Effector memory CD8-positive, alpha-beta T cell (primary cell): ENCODE results near the gene ACAA2.

ENCODE experiments used
- ATAC-seq: fragments of 150-1000 bp; cut with Tn5 transposase; replicated peaks from 2 replicates; pipeline ENCODE4 v1.10.0; 2021; ENCODE audit warnings: mild to moderate bottlenecking, moderate library complexity
- DNase-seq, 3 experiments: peaks; one replicate each; pipeline ENCODE4 v3.0.0; 2021
- H3K27ac Mint-ChIP-seq, 2 donors: one replicate each; pipeline ENCODE4 v1.8.0; 2022; ENCODE audit warnings: mild to moderate bottlenecking in 2 of 2, mixed read lengths in 2 of 2, moderate library complexity in 2 of 2
- H3K27me3 Mint-ChIP-seq, 2 donors: one replicate each; pipeline ENCODE4 v1.8.0; 2022; ENCODE audit warnings: mixed read lengths in 2 of 2
- H3K36me3 Mint-ChIP-seq: one replicate; pipeline ENCODE4 v1.8.0; 2022; ENCODE audit warnings: mild to moderate bottlenecking, moderate library complexity, mixed read lengths; ENCODE audit not compliant: insufficient read depth
- H3K4me1 Mint-ChIP-seq, 2 donors: one replicate each; pipeline ENCODE4 v1.8.0; 2022; ENCODE audit warnings: low read depth in 2 of 2, mixed read lengths in 2 of 2
- H3K4me3 Mint-ChIP-seq, 2 donors: one replicate each; pipeline ENCODE4 v1.8.0; 2022; ENCODE audit warnings: mild to moderate bottlenecking in 2 of 2, mixed read lengths in 2 of 2, moderate library complexity in 2 of 2
- H3K9me3 Mint-ChIP-seq, 2 donors: one replicate each; pipeline ENCODE4 v1.8.0; 2022; ENCODE audit warnings: mixed read lengths in 2 of 2

ACAA2 gene

GRCh38 chr18:49745045-49746014, 68.0 kb downstream of the ACAA2 start:
- ATAC-seq (no peak), DNase-seq (no peak)
- no peak overlapping the region for H3K27ac Mint-ChIP-seq
- H3K36me3 Mint-ChIP-seq: peaks cover 8% of the 10 kb centered on the region
- H3K27me3 Mint-ChIP-seq: peaks cover 13 to 22% of the 10 kb centered on the region in 2 donors
- peaks cover 0 to 3% of the 10 kb centered on the region in 2 donors for H3K4me1 Mint-ChIP-seq
- H3K9me3 Mint-ChIP-seq: no peaks in the 10 kb centered on the region
- H3K4me3 Mint-ChIP-seq: no peak overlapping the region

- no peaks in the 10 kb centered on the region for H3K9me3 Mint-ChIP-seq
- DNase-seq: no peak
- H3K4me1 Mint-ChIP-seq: peaks cover 0 to 3% of the 10 kb centered on the region in 2 donors
- H3K27me3 Mint-ChIP-seq: peaks cover 13 to 22% of the 10 kb centered on the region in 2 donors
- no peak for ATAC-seq
- H3K36me3 Mint-ChIP-seq: peaks cover 3% of the 10 kb centered on the region
- H3K4me3 Mint-ChIP-seq: no peak overlapping the region
- no peak overlapping the region for H3K27ac Mint-ChIP-seq
Measured at GRCh38 chr18:49744376-49745008, 68.8 kb downstream of the ACAA2 start.

- H3K27ac Mint-ChIP-seq: no peak overlapping the region
- H3K36me3 Mint-ChIP-seq: peaks cover 3% of the 10 kb centered on the region
- no peaks in the 10 kb centered on the region for H3K9me3 Mint-ChIP-seq
- H3K4me3 Mint-ChIP-seq: no peak overlapping the region
- H3K27me3 Mint-ChIP-seq: peaks cover 13 to 22% of the 10 kb centered on the region in 2 donors
- peaks cover 0 to 3% of the 10 kb centered on the region in 2 donors for H3K4me1 Mint-ChIP-seq
- ATAC-seq (no peak), DNase-seq (no peak)
Measured at GRCh38 chr18:49743117-49743567, 70.2 kb downstream of the ACAA2 start.

- H3K4me3 Mint-ChIP-seq: no peak overlapping the region
- no peak for ATAC-seq
- H3K36me3 Mint-ChIP-seq: peaks cover 3% of the 10 kb centered on the region
- H3K4me1 Mint-ChIP-seq: peaks cover 0 to 3% of the 10 kb centered on the region in 2 donors
- no peak for DNase-seq
- no peaks in the 10 kb centered on the region for H3K9me3 Mint-ChIP-seq
- no peak overlapping the region for H3K27ac Mint-ChIP-seq
- peaks cover 13 to 24% of the 10 kb centered on the region in 2 donors for H3K27me3 Mint-ChIP-seq
Measured at GRCh38 chr18:49742316-49743116, 70.8 kb downstream of the ACAA2 start.

- DNase-seq (no peak), ATAC-seq (no peak)
Measured at GRCh38 chr18:49739275-49739674, 74.1 kb downstream of the ACAA2 start.

DNA sequence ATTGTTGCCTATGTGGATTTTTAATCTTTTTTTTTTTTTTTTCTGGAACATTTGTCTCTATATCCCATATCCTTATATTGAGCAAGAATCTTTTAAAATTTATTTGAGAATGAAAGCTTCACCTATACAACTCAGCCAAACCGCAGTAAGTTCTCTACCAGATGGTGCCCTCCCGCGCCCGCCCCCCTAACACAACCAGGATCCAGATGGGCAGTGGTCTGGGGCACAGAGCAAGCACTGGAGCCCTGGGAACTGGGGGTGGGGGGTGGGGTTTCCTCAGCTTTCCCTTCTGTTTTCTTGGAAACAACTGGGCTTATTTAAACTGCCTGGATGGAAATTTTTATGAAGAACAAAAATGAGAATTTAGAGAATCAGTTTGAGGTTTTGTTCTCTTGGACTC, 74.6 kb downstream of the ACAA2 start:
- Mint-ChIP-seq H3K9me3 (no peaks in the 10 kb centered on the region), H3K27me3 (peaks cover 14 to 41% of the 10 kb centered on the region in 2 donors), H3K27ac (no peak overlapping the region), H3K4me3 (no peak overlapping the region), H3K36me3 (peaks cover 3% of the 10 kb centered on the region), H3K4me1 (no peaks in the 10 kb centered on the region)
- no peak for ATAC-seq
- no peak for DNase-seq

More at GRCh38 chr18:49739275-49739674, 74.1 kb downstream of the ACAA2 start:
- H3K9me3 Mint-ChIP-seq: no peaks in the 10 kb centered on the region
- peaks cover 3% of the 10 kb centered on the region for H3K36me3 Mint-ChIP-seq
- peaks cover 14 to 36% of the 10 kb centered on the region in 2 donors for H3K27me3 Mint-ChIP-seq
- no peak overlapping the region for H3K4me3 Mint-ChIP-seq
- H3K4me1 Mint-ChIP-seq: no peaks in the 10 kb centered on the region
- H3K27ac Mint-ChIP-seq: no peak overlapping the region

- DNase-seq: no peak
- H3K36me3 Mint-ChIP-seq: no peaks in the 10 kb centered on the region
- H3K9me3 Mint-ChIP-seq: no peaks in the 10 kb centered on the region
- H3K4me3 Mint-ChIP-seq: no peak overlapping the region
- no peak for ATAC-seq
- H3K27me3 Mint-ChIP-seq: peaks cover 8 to 39% of the 10 kb centered on the region in 2 donors
- no peak overlapping the region for H3K27ac Mint-ChIP-seq
- no peaks in the 10 kb centered on the region for H3K4me1 Mint-ChIP-seq
Measured at GRCh38 chr18:49734836-49735235, 78.5 kb downstream of the ACAA2 start.

- no peaks in the 10 kb centered on the region for H3K9me3 Mint-ChIP-seq
Measured at GRCh38 chr18:49733896-49734585, 79.3 kb downstream of the ACAA2 start.

GRCh38 chr18:49733321-49733720, 80.0 kb downstream of the ACAA2 start:
- H3K27me3 Mint-ChIP-seq: peaks cover 8 to 39% of the 10 kb centered on the region in 2 donors
- no peak for ATAC-seq
- no peak overlapping the region for H3K27ac Mint-ChIP-seq
- no peaks in the 10 kb centered on the region for H3K9me3 Mint-ChIP-seq
- H3K36me3 Mint-ChIP-seq: no peaks in the 10 kb centered on the region
- no peaks in the 10 kb centered on the region for H3K4me1 Mint-ChIP-seq
- H3K4me3 Mint-ChIP-seq: no peak overlapping the region
- no peak for DNase-seq

More at GRCh38 chr18:49733896-49734585, 79.3 kb downstream of the ACAA2 start:
- H3K27ac Mint-ChIP-seq: no peak overlapping the region
- H3K27me3 Mint-ChIP-seq: peaks cover 8 to 39% of the 10 kb centered on the region in 2 donors
- H3K4me1 Mint-ChIP-seq: no peaks in the 10 kb centered on the region
- DNase-seq: no peak
- no peak overlapping the region for H3K4me3 Mint-ChIP-seq
- no peak for ATAC-seq
- H3K36me3 Mint-ChIP-seq: no peaks in the 10 kb centered on the region
